ENCODE data around the gene GRK2. TPM values are rescaled to one million over a fixed set of nuclear protein-coding genes. Genes with fewer than 3 reads are reported as not detected.

The GRK2 gene
- total RNA-seq, 1 donor from 2014 or later = 30.0 TPM

DNA sequence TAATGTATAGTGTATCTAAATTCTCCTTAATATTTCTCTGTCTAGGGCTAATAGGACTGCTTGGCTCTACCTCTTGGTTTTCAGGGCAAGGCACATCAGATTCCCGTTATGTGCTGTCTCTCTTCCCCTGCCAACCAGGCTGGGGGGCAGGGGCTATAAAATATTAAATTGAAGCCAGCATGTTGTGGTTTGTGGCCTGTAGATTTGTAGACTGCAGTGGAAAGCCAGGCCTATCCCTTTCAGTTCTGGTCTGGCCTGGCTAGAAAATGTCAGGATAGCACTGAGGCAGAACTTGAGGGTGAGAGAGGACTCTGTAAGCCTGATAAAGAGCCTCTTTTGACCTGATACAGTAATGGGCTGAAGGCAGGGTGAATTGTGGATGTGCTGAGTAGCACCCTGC is 14.4 kb upstream of the GRK2 start:
- TF ChIP-seq EZH2 (IDR thresholded peaks at IDR 0.05) (no peak), EZH2phosphoT487 (IDR thresholded peaks at IDR 0.05) (no peak)
- H3K9me3 Mint-ChIP-seq = no peaks in the 10 kb centered on the region
- Histone ChIP-seq H4K20me1 (ENCODE audit: low read depth) (peaks cover 27% of the 10 kb centered on the region), H3K27me3 (no peaks in the 10 kb centered on the region), H3K4me2 (no peak overlapping the region), H3K4me3 (no peak overlapping the region), H3K36me3 (peaks cover 11% of the 10 kb centered on the region), H3K9me3 (ENCODE audit: low read depth) (no peaks in the 10 kb centered on the region), H3K79me2 (ENCODE audit: low read depth) (peaks cover 7% of the 10 kb centered on the region), H3F3A (ENCODE audit: low read depth) (peaks cover 33% of the 10 kb centered on the region), H3K9ac (no peak overlapping the region), H2AFZ (replicated peaks) (no peak overlapping the region), H3K27ac (no peak overlapping the region), H3K4me1 (no peaks in the 10 kb centered on the region)
- DNase-seq (ENCODE audit: low spot score) = no peak
- H3K27me3 Mint-ChIP-seq (ENCODE audit: insufficient read depth, low read depth) = peaks cover 2% of the 10 kb centered on the region
- H3K36me3 Mint-ChIP-seq = peaks cover 38% of the 10 kb centered on the region
- no peak overlapping the region for H3K27ac Mint-ChIP-seq
- no peak overlapping the region for H3K4me3 Mint-ChIP-seq
- no peaks in the 10 kb centered on the region for H3K4me1 Mint-ChIP-seq

DNA sequence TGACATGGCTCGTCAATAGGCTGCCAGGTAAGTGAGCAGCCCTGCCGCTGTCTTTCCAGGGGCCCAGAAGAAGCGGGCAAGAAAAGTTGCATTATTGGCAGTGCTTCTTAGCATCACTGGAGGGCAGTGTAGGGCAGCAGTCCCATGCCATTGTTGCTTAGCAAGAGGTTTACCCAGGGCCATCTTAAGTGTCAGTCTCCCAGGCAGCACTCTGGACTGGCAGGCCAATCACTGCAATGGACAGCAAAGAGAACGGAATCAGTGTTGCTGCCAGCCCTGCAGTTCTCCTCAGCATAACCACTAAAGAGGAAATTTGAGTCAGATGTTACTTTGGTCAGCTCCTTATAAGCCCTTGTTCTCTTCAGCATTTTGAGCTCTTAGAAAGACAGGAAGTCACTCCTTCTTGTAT is 13.4 kb upstream of the GRK2 start:
- TF ChIP-seq, protein P1, sequence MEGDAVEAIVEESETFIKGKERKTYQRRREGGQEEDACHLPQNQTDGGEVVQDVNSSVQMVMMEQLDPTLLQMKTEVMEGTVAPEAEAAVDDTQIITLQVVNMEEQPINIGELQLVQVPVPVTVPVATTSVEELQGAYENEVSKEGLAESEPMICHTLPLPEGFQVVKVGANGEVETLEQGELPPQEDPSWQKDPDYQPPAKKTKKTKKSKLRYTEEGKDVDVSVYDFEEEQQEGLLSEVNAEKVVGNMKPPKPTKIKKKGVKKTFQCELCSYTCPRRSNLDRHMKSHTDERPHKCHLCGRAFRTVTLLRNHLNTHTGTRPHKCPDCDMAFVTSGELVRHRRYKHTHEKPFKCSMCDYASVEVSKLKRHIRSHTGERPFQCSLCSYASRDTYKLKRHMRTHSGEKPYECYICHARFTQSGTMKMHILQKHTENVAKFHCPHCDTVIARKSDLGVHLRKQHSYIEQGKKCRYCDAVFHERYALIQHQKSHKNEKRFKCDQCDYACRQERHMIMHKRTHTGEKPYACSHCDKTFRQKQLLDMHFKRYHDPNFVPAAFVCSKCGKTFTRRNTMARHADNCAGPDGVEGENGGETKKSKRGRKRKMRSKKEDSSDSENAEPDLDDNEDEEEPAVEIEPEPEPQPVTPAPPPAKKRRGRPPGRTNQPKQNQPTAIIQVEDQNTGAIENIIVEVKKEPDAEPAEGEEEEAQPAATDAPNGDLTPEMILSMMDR (IDR thresholded peaks at IDR 0.05) = peak; percentile 43
- no peak for TF ChIP-seq EZH2phosphoT487 (IDR thresholded peaks at IDR 0.05)
- no peak for TF ChIP-seq EZH2 (IDR thresholded peaks at IDR 0.05)
- no peaks in the 10 kb centered on the region for H3K9me3 Mint-ChIP-seq
- H3K4me2 ChIP-seq = no peak overlapping the region
- H3K4me3 ChIP-seq = no peak overlapping the region
- DNase-seq (ENCODE audit: low spot score) = peak; percentile 63
- H3K36me3 Mint-ChIP-seq = peaks cover 42% of the 10 kb centered on the region
- H3K9ac ChIP-seq = no peak overlapping the region
- peaks cover 10% of the 10 kb centered on the region for H3K36me3 ChIP-seq
- peaks cover 2% of the 10 kb centered on the region for H3K27me3 Mint-ChIP-seq (ENCODE audit: insufficient read depth, low read depth)
- H3K4me3 Mint-ChIP-seq = no peak overlapping the region
- no peak overlapping the region for H3K27ac ChIP-seq
- no peaks in the 10 kb centered on the region for H3K4me1 ChIP-seq
- peaks cover 40% of the 10 kb centered on the region for H3F3A ChIP-seq (ENCODE audit: low read depth)
- H2AFZ ChIP-seq (replicated peaks) = no peak overlapping the region
- H3K4me1 Mint-ChIP-seq = no peaks in the 10 kb centered on the region
- no peaks in the 10 kb centered on the region for H3K27me3 ChIP-seq
- H3K79me2 ChIP-seq (ENCODE audit: low read depth) = peaks cover 2% of the 10 kb centered on the region
- H3K27ac Mint-ChIP-seq = no peak overlapping the region
- H4K20me1 ChIP-seq (ENCODE audit: low read depth) = peaks cover 27% of the 10 kb centered on the region
- H3K9me3 ChIP-seq (ENCODE audit: low read depth) = no peaks in the 10 kb centered on the region

DNA sequence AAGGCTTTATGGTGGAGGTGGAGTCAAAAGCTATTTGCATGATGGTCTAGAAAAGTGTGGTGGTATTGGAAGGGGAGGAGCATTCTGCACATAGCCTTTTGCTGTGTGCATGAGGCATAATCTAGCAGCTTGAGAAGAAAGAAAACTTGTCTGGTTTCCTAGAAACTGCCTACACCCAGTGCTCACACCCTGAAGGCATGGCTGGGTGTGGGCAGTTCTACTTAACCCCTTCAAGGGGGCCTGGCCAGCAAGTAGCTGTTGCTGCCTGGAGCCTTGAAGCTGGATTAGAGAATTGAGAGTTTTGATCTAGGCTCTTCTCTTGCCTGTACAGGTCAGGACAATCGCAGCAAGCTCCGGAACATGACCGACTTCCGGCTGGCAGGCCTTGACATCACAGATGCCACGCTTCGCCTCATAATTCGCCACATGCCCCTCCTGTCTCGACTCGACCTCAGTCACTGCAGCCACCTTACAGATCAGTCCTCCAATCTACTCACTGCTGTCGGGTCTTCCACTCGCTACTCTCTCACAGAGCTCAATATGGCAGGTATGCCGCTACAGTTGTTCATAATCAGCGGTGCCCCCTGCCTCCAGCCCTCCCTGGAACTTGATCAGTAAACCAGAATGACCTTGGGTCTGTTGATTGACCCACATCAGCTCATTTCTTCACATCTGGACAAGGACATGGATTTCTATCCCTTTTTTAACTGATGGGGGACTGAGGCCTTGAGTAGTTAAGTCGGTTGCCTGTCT is 12.2 kb upstream of the GRK2 start:
- no peak overlapping the region for H3K27ac ChIP-seq
- peaks cover 35% of the 10 kb centered on the region for H3K36me3 Mint-ChIP-seq
- TF ChIP-seq EZH2 (IDR thresholded peaks at IDR 0.05) (no peak), EZH2phosphoT487 (IDR thresholded peaks at IDR 0.05) (no peak)
- TF ChIP-seq, protein P1 (IDR thresholded peaks at IDR 0.05) = no peak

DNA sequence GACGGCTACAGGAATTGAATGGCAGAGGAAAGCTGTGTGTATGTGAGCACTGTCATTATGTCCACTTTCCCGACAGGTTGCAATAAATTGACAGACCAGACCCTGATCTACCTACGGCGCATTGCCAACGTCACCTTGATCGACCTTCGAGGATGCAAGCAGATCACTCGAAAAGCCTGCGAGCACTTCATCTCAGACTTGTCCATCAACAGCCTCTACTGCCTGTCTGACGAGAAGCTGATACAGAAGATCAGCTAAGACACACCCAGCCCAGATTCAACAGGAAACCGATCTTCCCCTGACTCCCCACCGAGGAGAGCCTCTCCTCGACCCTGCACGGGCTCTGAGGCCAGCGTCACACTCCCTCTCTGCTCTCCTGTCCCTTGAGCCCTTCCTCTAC is 11.5 kb upstream of the GRK2 start:
- Histone ChIP-seq H3K4me1 (no peaks in the 10 kb centered on the region), H3K9me3 (ENCODE audit: low read depth) (no peaks in the 10 kb centered on the region), H3K4me2 (no peak overlapping the region), H3F3A (ENCODE audit: low read depth) (peaks cover 50% of the 10 kb centered on the region), H4K20me1 (ENCODE audit: low read depth) (peaks cover 25% of the 10 kb centered on the region), H3K79me2 (ENCODE audit: low read depth) (no peaks in the 10 kb centered on the region), H3K9ac (no peak overlapping the region), H2AFZ (replicated peaks) (no peak overlapping the region), H3K27ac (no peak overlapping the region), H3K36me3 (peaks cover 10% of the 10 kb centered on the region), H3K27me3 (no peaks in the 10 kb centered on the region), H3K4me3 (no peak overlapping the region)
- no peak for TF ChIP-seq EZH2 (IDR thresholded peaks at IDR 0.05)
- TF ChIP-seq, protein P1 (IDR thresholded peaks at IDR 0.05) = no peak
- TF ChIP-seq EZH2phosphoT487 (IDR thresholded peaks at IDR 0.05) = no peak
- Mint-ChIP-seq H3K9me3 (no peaks in the 10 kb centered on the region), H3K36me3 (peaks cover 35% of the 10 kb centered on the region), H3K27me3 (ENCODE audit: insufficient read depth, low read depth) (peaks cover 2% of the 10 kb centered on the region), H3K27ac (no peak overlapping the region), H3K4me3 (no peak overlapping the region), H3K4me1 (no peaks in the 10 kb centered on the region)
- no peak for DNase-seq (ENCODE audit: low spot score)

More for the DNA sequence above, 12.2 kb upstream of the GRK2 start:
- Histone ChIP-seq H3F3A (ENCODE audit: low read depth) (peaks cover 49% of the 10 kb centered on the region), H3K4me1 (no peaks in the 10 kb centered on the region), H2AFZ (replicated peaks) (no peak overlapping the region), H3K79me2 (ENCODE audit: low read depth) (no peaks in the 10 kb centered on the region), H3K27me3 (no peaks in the 10 kb centered on the region), H3K4me2 (no peak overlapping the region), H3K9ac (no peak overlapping the region), H3K4me3 (no peak overlapping the region), H3K9me3 (ENCODE audit: low read depth) (no peaks in the 10 kb centered on the region), H3K36me3 (peaks cover 10% of the 10 kb centered on the region), H4K20me1 (ENCODE audit: low read depth) (peaks cover 27% of the 10 kb centered on the region)
- Mint-ChIP-seq H3K4me1 (no peaks in the 10 kb centered on the region), H3K9me3 (no peaks in the 10 kb centered on the region), H3K27ac (peak overlapping the region; percentile 7), H3K27me3 (ENCODE audit: insufficient read depth, low read depth) (peaks cover 2% of the 10 kb centered on the region), H3K4me3 (no peak overlapping the region)
- no peak for DNase-seq (ENCODE audit: low spot score)

All from neural progenitor cell (in vitro differentiated cells).